ENCODE data around the gene OLFM1. TPM values are rescaled to one million over a fixed set of nuclear protein-coding genes. Genes with fewer than 3 reads are reported as not detected.

The OLFM1 gene
- total RNA-seq, 3 donors from 2014 or later, result 17.4 to 25.2 (median 22.1) TPM

- intact Hi-C loops (cut with DNase I; ENCODE audit: low total_unique reads), result no loop called here
- Histone ChIP-seq H3K4me3 (no peak overlapping the region), H3K4me1 (no peaks in the 10 kb centered on the region), H3K27me3 (peaks cover 0 to 13% of the 10 kb centered on the region in 2 donors), H3K9me3 (no peaks in the 10 kb centered on the region), H3K36me3 (no peaks in the 10 kb centered on the region), H3K27ac (no peak overlapping the region)
- DNase-seq (ENCODE audit: low spot score in 2 of 2), result peak in 1 of 2 donors; percentile 30
- TF ChIP-seq POLR2AphosphoS5 (IDR thresholded peaks at IDR 0.05) (no peak), CTCF (IDR thresholded peaks at IDR 0.05) (no peak), POLR2A (IDR thresholded peaks at IDR 0.05) (no peak)
Observed at GRCh38 chr9:135046739-135047350, 40.6 kb upstream of the OLFM1 start.

GRCh38 chr9:135047521-135047920 lies 39.9 kb upstream of the OLFM1 start:
- intact Hi-C loops (cut with DNase I; ENCODE audit: low total_unique reads), result no loop called here
- H3K36me3 ChIP-seq, result no peaks in the 10 kb centered on the region
- no peaks in the 10 kb centered on the region for H3K4me1 ChIP-seq
- no peak for DNase-seq (ENCODE audit: low spot score in 2 of 2)
- H3K9me3 ChIP-seq, result peaks cover 0 to 5% of the 10 kb centered on the region in 2 donors
- TF ChIP-seq POLR2A (IDR thresholded peaks at IDR 0.05) (no peak), CTCF (IDR thresholded peaks at IDR 0.05) (no peak), POLR2AphosphoS5 (IDR thresholded peaks at IDR 0.05) (no peak)
- H3K27me3 ChIP-seq, result peaks cover 0 to 13% of the 10 kb centered on the region in 2 donors
- H3K4me3 ChIP-seq, result no peak overlapping the region
- H3K27ac ChIP-seq, result no peak overlapping the region

- Histone ChIP-seq H3K27me3 (peaks cover 0 to 13% of the 10 kb centered on the region in 2 donors), H3K4me3 (no peak overlapping the region), H3K4me1 (no peaks in the 10 kb centered on the region), H3K36me3 (no peaks in the 10 kb centered on the region), H3K27ac (no peak overlapping the region), H3K9me3 (peaks cover 0 to 6% of the 10 kb centered on the region in 2 donors)
- DNase-seq (ENCODE audit: low spot score in 2 of 2), result peak in 1 of 2 donors; percentile 34
- intact Hi-C loops (cut with DNase I; ENCODE audit: low total_unique reads), result no loop called here
- no peak for TF ChIP-seq POLR2AphosphoS5 (IDR thresholded peaks at IDR 0.05)
- TF ChIP-seq CTCF (IDR thresholded peaks at IDR 0.05), result no peak
- no peak for TF ChIP-seq POLR2A (IDR thresholded peaks at IDR 0.05)
Observed at GRCh38 chr9:135048046-135048757, 39.3 kb upstream of the OLFM1 start.

- Histone ChIP-seq H3K4me3 (no peak overlapping the region), H3K4me1 (no peaks in the 10 kb centered on the region), H3K27ac (no peak overlapping the region), H3K9me3 (peaks cover 0 to 6% of the 10 kb centered on the region in 2 donors), H3K36me3 (no peaks in the 10 kb centered on the region), H3K27me3 (peaks cover 0 to 13% of the 10 kb centered on the region in 2 donors)
- intact Hi-C loops (cut with DNase I; ENCODE audit: low total_unique reads), result no loop called here
- TF ChIP-seq CTCF (IDR thresholded peaks at IDR 0.05), result no peak
- TF ChIP-seq POLR2A (IDR thresholded peaks at IDR 0.05), result no peak
- TF ChIP-seq POLR2AphosphoS5 (IDR thresholded peaks at IDR 0.05), result no peak
- peak in 1 of 2 donors; percentile 25 for DNase-seq (ENCODE audit: low spot score in 2 of 2)
Observed at GRCh38 chr9:135048758-135049444, 38.6 kb upstream of the OLFM1 start.

GRCh38 chr9:135049460-135049859 lies 38.0 kb upstream of the OLFM1 start:
- H3K27ac ChIP-seq, result no peak overlapping the region
- no peaks in the 10 kb centered on the region for H3K4me1 ChIP-seq
- H3K9me3 ChIP-seq, result peaks cover 0 to 6% of the 10 kb centered on the region in 2 donors
- no peaks in the 10 kb centered on the region for H3K36me3 ChIP-seq
- intact Hi-C loops (cut with DNase I; ENCODE audit: low total_unique reads), result no loop called here
- TF ChIP-seq POLR2AphosphoS5 (IDR thresholded peaks at IDR 0.05) (no peak), POLR2A (IDR thresholded peaks at IDR 0.05) (no peak), CTCF (IDR thresholded peaks at IDR 0.05) (no peak)
- DNase-seq (ENCODE audit: low spot score in 2 of 2), result peak in 1 of 2 donors; percentile 15
- H3K27me3 ChIP-seq, result peaks cover 0 to 13% of the 10 kb centered on the region in 2 donors
- no peak overlapping the region for H3K4me3 ChIP-seq

All from breast epithelium (tissue), 4 donors.